Keratinocyte (primary cell): ENCODE results near the gene TDP2. TPM values are rescaled to one million over a fixed set of nuclear protein-coding genes. Genes with fewer than 3 reads are reported as not detected.

ENCODE experiments used
- DNase-seq: peaks from one replicate; pipeline ENCODE4 v3.0.0-alpha.2; 2011; ENCODE audit warnings: low read depth, missing footprints, low spot score
- FAIRE-seq: peaks from 2 replicates; lab custom pipeline; 2011; peaks lifted over from hg19 to GRCh38; lab: Jason Lieb, UNC
- H2AFZ ChIP-seq: 2 replicates; pipeline ENCODE4 v1.6.0; 2012; ENCODE audit warnings: low read length, control low read depth, inconsistent platforms; ENCODE audit not compliant: control insufficient read depth
- H3K27ac ChIP-seq: 2 replicates; pipeline ENCODE4 v1.5.1; 2011; ENCODE audit warnings: low read length; ENCODE audit not compliant: control insufficient read depth, insufficient read depth
- H3K27me3 ChIP-seq: 3 replicates; pipeline ENCODE4 v1.6.0; 2011; ENCODE audit warnings: low read length; ENCODE audit not compliant: control insufficient read depth, insufficient read depth; ENCODE audit errors: extremely low read depth
- H3K36me3 ChIP-seq, 2 experiments: 2 replicates in 1 of 2; 3 replicates in 1 of 2; pipeline ENCODE4 v1.5.1; 2011; ENCODE audit warnings: low read length in 2 of 2, mild to moderate bottlenecking in 1 of 2; ENCODE audit not compliant: control insufficient read depth in 2 of 2, insufficient read depth in 2 of 2; ENCODE audit errors: extremely low read depth in 1 of 2
- H3K4me1 ChIP-seq: 3 replicates; pipeline ENCODE4 v1.5.1; 2011; ENCODE audit warnings: low read length; ENCODE audit not compliant: control insufficient read depth, insufficient read depth; ENCODE audit errors: extremely low read depth
- H3K4me2 ChIP-seq: 3 replicates; pipeline ENCODE4 v1.6.0; 2011; ENCODE audit warnings: low read depth, low read length; ENCODE audit not compliant: control insufficient read depth, insufficient read depth; ENCODE audit errors: extremely low read depth
- H3K4me3 ChIP-seq, 3 experiments: fragments of 200-600 bp in 1 of 3; sonication (generic) in 1 of 3; 2 replicates in 2 of 3; 3 replicates in 1 of 3; pipeline ENCODE4 v1.5.1; 2011 to 2016; ENCODE audit warnings: low read length in 3 of 3, mild to moderate bottlenecking in 3 of 3, control low read depth in 2 of 3, inconsistent platforms in 1 of 3, low read depth in 1 of 3, mixed read lengths in 1 of 3, mixed run types in 1 of 3, moderate library complexity in 1 of 3; ENCODE audit not compliant: control insufficient read depth in 2 of 3, insufficient read depth in 2 of 3; ENCODE audit errors: extremely low read depth in 1 of 3
- H3K79me2 ChIP-seq: 2 replicates; pipeline ENCODE4 v1.6.0; 2012; ENCODE audit warnings: low read length; ENCODE audit not compliant: control insufficient read depth, insufficient read depth
- H3K9ac ChIP-seq: 3 replicates; pipeline ENCODE4 v1.6.0; 2011; ENCODE audit warnings: low read length; ENCODE audit not compliant: control insufficient read depth, insufficient read depth; ENCODE audit errors: extremely low read depth
- H3K9me1 ChIP-seq: 3 replicates; pipeline ENCODE4 v1.6.0; 2011; ENCODE audit warnings: low read length; ENCODE audit not compliant: control insufficient read depth, insufficient read depth; ENCODE audit errors: extremely low read depth
- H3K9me3 ChIP-seq: 2 replicates; pipeline ENCODE4 v1.5.1; 2012; ENCODE audit warnings: low read depth, low read length; ENCODE audit not compliant: control insufficient read depth
- H4K20me1 ChIP-seq: 3 replicates; pipeline ENCODE4 v1.6.0; 2011; ENCODE audit warnings: low read length; ENCODE audit not compliant: control insufficient read depth, insufficient read depth; ENCODE audit errors: extremely low read depth
- EZH2 ChIP-seq: IDR thresholded peaks from one replicate; pipeline ENCODE4 v1.6.1; 2012; ENCODE audit warnings: inconsistent platforms, mild to moderate bottlenecking, low read length, moderate library complexity
- dilution Hi-C: fragments of 300-500 bp; cut with MboI; formaldehyde crosslinking; loops from one replicate; pipeline ENCODE4 v1.7.0; 2020; ENCODE audit warnings: low sequenced_read_pairs; ENCODE audit not compliant: extremely low pct_ligation_motif_present
- polyA plus RNA-seq, 5 experiments: library from polyadenylated mRNA; depleted of rRNA in 3 of 5; stranded (reverse) in 3 of 5; stranded (forward) in 1 of 5; unstranded in 1 of 5; fragments of >200 nt; gene quantifications; 1 replicate in 1 of 5; 2 replicates in 3 of 5; 3 replicates in 1 of 5; pipeline versions ENCODE4 v1.2.1 to v1.2.3, GENCODE V29; 2011 to 2012; ENCODE audit warnings: missing spikeins in 2 of 5, low read depth in 1 of 5, low replicate concordance in 1 of 5
- TF ChIP-seq, protein P1 (sequence below), 3 experiments: IDR thresholded peaks in 1 of 3; conservative IDR thresholded peaks in 1 of 3; optimal IDR thresholded peaks in 1 of 3; 2 replicates in 2 of 3; 3 replicates in 1 of 3; pipeline versions ENCODE3 to v1.5.1; 2011; ENCODE audit warnings: low read length in 3 of 3, mild to moderate bottlenecking in 3 of 3, moderate library complexity in 2 of 3, control low read depth in 1 of 3, inconsistent platforms in 1 of 3; ENCODE audit not compliant: insufficient read depth in 2 of 3; ENCODE audit errors: extremely low read depth in 1 of 3

TDP2 gene
- polyA plus RNA-seq, 1 donor (not counting 4 experiments of a cell fraction or from before 2014, with no cell fraction given): 39.8 TPM

DNA sequence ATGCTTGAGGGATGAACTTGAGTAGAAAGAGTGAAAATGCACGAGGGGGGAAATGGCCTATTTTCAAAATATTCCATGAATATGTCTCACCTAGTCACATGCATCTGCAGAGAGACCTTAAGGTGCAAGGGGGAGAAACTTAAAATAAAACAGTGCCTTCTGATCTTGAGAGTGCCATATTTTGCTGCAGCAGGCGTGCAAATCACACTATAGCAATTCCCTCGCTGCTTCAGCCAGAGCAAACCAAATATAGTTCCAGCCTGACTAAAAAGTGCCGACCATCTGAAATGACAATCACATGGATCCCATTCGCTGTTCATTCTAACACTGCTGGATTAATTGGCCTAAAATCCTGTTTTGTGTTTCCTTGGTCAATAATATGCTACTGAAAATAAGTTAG is 47.0 kb downstream of the TDP2 start:
- Histone ChIP-seq H4K20me1 (no peaks in the 10 kb centered on the region), H2AFZ (no peak overlapping the region), H3K4me1 (no peaks in the 10 kb centered on the region), H3K9me1 (no peaks in the 10 kb centered on the region), H3K9me3 (no peaks in the 10 kb centered on the region), H3K9ac (no peak overlapping the region), H3K4me3 (no peak overlapping the region), H3K27ac (no peak overlapping the region), H3K36me3 (no peaks in the 10 kb centered on the region), H3K4me2 (no peak overlapping the region), H3K27me3 (no peaks in the 10 kb centered on the region), H3K79me2 (no peaks in the 10 kb centered on the region)
- TF ChIP-seq, protein P1, sequence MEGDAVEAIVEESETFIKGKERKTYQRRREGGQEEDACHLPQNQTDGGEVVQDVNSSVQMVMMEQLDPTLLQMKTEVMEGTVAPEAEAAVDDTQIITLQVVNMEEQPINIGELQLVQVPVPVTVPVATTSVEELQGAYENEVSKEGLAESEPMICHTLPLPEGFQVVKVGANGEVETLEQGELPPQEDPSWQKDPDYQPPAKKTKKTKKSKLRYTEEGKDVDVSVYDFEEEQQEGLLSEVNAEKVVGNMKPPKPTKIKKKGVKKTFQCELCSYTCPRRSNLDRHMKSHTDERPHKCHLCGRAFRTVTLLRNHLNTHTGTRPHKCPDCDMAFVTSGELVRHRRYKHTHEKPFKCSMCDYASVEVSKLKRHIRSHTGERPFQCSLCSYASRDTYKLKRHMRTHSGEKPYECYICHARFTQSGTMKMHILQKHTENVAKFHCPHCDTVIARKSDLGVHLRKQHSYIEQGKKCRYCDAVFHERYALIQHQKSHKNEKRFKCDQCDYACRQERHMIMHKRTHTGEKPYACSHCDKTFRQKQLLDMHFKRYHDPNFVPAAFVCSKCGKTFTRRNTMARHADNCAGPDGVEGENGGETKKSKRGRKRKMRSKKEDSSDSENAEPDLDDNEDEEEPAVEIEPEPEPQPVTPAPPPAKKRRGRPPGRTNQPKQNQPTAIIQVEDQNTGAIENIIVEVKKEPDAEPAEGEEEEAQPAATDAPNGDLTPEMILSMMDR (optimal IDR thresholded peaks at IDR 0.05 in 1 of 3, IDR thresholded peaks at IDR 0.05 in 1 of 3, conservative IDR thresholded peaks at IDR 0.05 in 1 of 3; ENCODE audit: extremely low read depth in 1 of 3, insufficient read depth in 2 of 3, low read length in 3 of 3): no peak
- no peak for TF ChIP-seq EZH2
- FAIRE-seq (no peak), DNase-seq (no peak)
- dilution Hi-C loops: no loop called here

GRCh38 chr6:24614648-24615047 is 52.1 kb downstream of the TDP2 start:
- Histone ChIP-seq H3K36me3 (no peaks in the 10 kb centered on the region), H3K4me3 (no peak overlapping the region), H3K27me3 (no peaks in the 10 kb centered on the region), H3K9me1 (no peaks in the 10 kb centered on the region), H3K79me2 (no peaks in the 10 kb centered on the region), H3K9me3 (no peaks in the 10 kb centered on the region), H4K20me1 (no peaks in the 10 kb centered on the region), H3K4me1 (no peaks in the 10 kb centered on the region), H2AFZ (no peak overlapping the region), H3K4me2 (no peak overlapping the region), H3K9ac (no peak overlapping the region), H3K27ac (no peak overlapping the region)
- DNase-seq (no peak), FAIRE-seq (no peak)
- dilution Hi-C loops: no loop called here
- no peak for TF ChIP-seq EZH2
- TF ChIP-seq, protein P1 (optimal IDR thresholded peaks at IDR 0.05 in 1 of 3, IDR thresholded peaks at IDR 0.05 in 1 of 3, conservative IDR thresholded peaks at IDR 0.05 in 1 of 3; ENCODE audit: extremely low read depth in 1 of 3, insufficient read depth in 2 of 3, low read length in 3 of 3): no peak
